IPS-18c (cell line): ENCODE data around the gene EIF4G2.
"Not testable (repeated sequence)": the region's sequence is repeated elsewhere in the genome, so short reads cannot be mapped to it uniquely, and the experiment has no call there.

Experiments used
- H3K4me3 ChIP-seq: 2 replicates; pipeline ENCODE4 v1.7.0; 2013; ENCODE audit warnings: low read depth, mild to moderate bottlenecking, low read length, moderate library complexity; ENCODE audit not compliant: insufficient read depth
- H3K9me3 ChIP-seq: one replicate; pipeline ENCODE4 v1.6.1; 2013; ENCODE audit warnings: mild to moderate bottlenecking, low read length, moderate library complexity; ENCODE audit not compliant: control insufficient read depth, insufficient read depth

The EIF4G2 gene

GRCh38 chr11:10822491-10822890 lies 13.8 kb upstream of the EIF4G2 start:
- H3K9me3 ChIP-seq, H3K4me3 ChIP-seq: not testable (repeated sequence)

- H3K4me3 ChIP-seq, result no peak overlapping the region
These were observed 9.9 kb upstream of the EIF4G2 start for GRCh38 chr11:10818594-10818993.

GRCh38 chr11:10813945-10814344 lies 5.2 kb upstream of the EIF4G2 start:
- Histone ChIP-seq H3K9me3 (no peaks in the 10 kb centered on the region), H3K4me3 (no peak overlapping the region)

More at GRCh38 chr11:10818594-10818993, 9.9 kb upstream of the EIF4G2 start:
- no peaks in the 10 kb centered on the region for H3K9me3 ChIP-seq

GRCh38 chr11:10809373-10810160 lies 841 bp upstream of the EIF4G2 start:
- H3K9me3 ChIP-seq, result no peaks in the 10 kb centered on the region
- H3K4me3 ChIP-seq, result peak overlapping the region; percentile 76

- Histone ChIP-seq H3K9me3 (no peaks in the 10 kb centered on the region), H3K4me3 (peak overlapping the region; percentile 97)
These were observed 532 bp downstream of the EIF4G2 start for GRCh38 chr11:10808235-10808552.

- peak overlapping the region; percentile 97 for H3K4me3 ChIP-seq
- H3K9me3 ChIP-seq, result no peaks in the 10 kb centered on the region
These were observed 1.1 kb downstream of the EIF4G2 start for GRCh38 chr11:10807493-10808234.

GRCh38 chr11:10806206-10806605 lies 2.5 kb downstream of the EIF4G2 start:
- no peak overlapping the region; the same call in 1 of the 2 replicates for H3K4me3 ChIP-seq

GRCh38 chr11:10805741-10806140 lies 3.0 kb downstream of the EIF4G2 start:
- no peaks in the 10 kb centered on the region for H3K9me3 ChIP-seq
- H3K4me3 ChIP-seq, result no peak overlapping the region

More at GRCh38 chr11:10806206-10806605, 2.5 kb downstream of the EIF4G2 start:
- H3K9me3 ChIP-seq, result no peaks in the 10 kb centered on the region

GRCh38 chr11:10803676-10804075 lies 5.0 kb downstream of the EIF4G2 start:
- H3K9me3 ChIP-seq, result no peaks in the 10 kb centered on the region

GRCh38 chr11:10800292-10800691 lies 8.4 kb downstream of the EIF4G2 start:
- Histone ChIP-seq H3K9me3 (no peaks in the 10 kb centered on the region), H3K4me3 (no peak overlapping the region)

More at GRCh38 chr11:10803676-10804075, 5.0 kb downstream of the EIF4G2 start:
- no peak overlapping the region for H3K4me3 ChIP-seq

GRCh38 chr11:10798330-10798928 lies 10.3 kb downstream of the EIF4G2 start:
- Histone ChIP-seq H3K4me3 (no peak overlapping the region), H3K9me3 (no peaks in the 10 kb centered on the region)

GRCh38 chr11:10797531-10797930 lies 11.2 kb downstream of the EIF4G2 start:
- H3K4me3 ChIP-seq, result no peak overlapping the region
- H3K9me3 ChIP-seq, result no peaks in the 10 kb centered on the region

- Histone ChIP-seq H3K4me3 (no peak overlapping the region), H3K9me3 (no peaks in the 10 kb centered on the region)
These were observed 11.7 kb downstream of the EIF4G2 start for GRCh38 chr11:10797001-10797400.

- Histone ChIP-seq H3K9me3 (no peaks in the 10 kb centered on the region), H3K4me3 (no peak overlapping the region)
These were observed 12.5 kb downstream of the EIF4G2 start for GRCh38 chr11:10796191-10796590.

GRCh38 chr11:10793470-10794255 lies 15.1 kb downstream of the EIF4G2 start:
- Histone ChIP-seq H3K9me3 (no peaks in the 10 kb centered on the region), H3K4me3 (no peak overlapping the region)

- no peaks in the 10 kb centered on the region for H3K9me3 ChIP-seq
- H3K4me3 ChIP-seq, result no peak overlapping the region
These were observed 16.2 kb downstream of the EIF4G2 start for GRCh38 chr11:10792385-10793068.

GRCh38 chr11:10786451-10786850 lies 22.3 kb downstream of the EIF4G2 start:
- H3K9me3 ChIP-seq, result no peaks in the 10 kb centered on the region
- H3K4me3 ChIP-seq, result no peak overlapping the region
